SK-N-SH (cell line): ENCODE data around the gene GAB1. TPM values are rescaled to one million over a fixed set of nuclear protein-coding genes. Genes with fewer than 3 reads are reported as not detected.

Experiments used
- CTCF ChIA-PET: fragments of 300-600, 350-600 bp; formaldehyde crosslinking; extraction: SDS; loops from one replicate; lab custom pipeline; 2021; lab: Yijun Ruan, JAX
- POLR2A ChIA-PET: fragments of 350-600 bp; sonication (Branson Sonifier 250); formaldehyde crosslinking; extraction: SDS; loops from one replicate; lab custom pipeline; 2020; ENCODE audit warnings: antibody characterized with exemption, inconsistent platforms; lab: Yijun Ruan, JAX
- DNase-seq: peaks from one replicate; pipeline ENCODE4 v3.0.0; 2012
- H2AFZ ChIP-seq: fragments of 200-600 bp; sonication (generic); 2 replicates; pipeline ENCODE4 v1.8.1; 2016; ENCODE audit warnings: antibody characterized with exemption, mild to moderate bottlenecking, low read depth
- H3F3A ChIP-seq: fragments of 200-600 bp; sonication (generic); replicated peaks from 2 replicates; pipeline ENCODE3; 2016; ENCODE audit warnings: antibody characterized with exemption, mild to moderate bottlenecking; ENCODE audit not compliant: insufficient read depth
- H3K27ac ChIP-seq, 2 experiments: fragments of 200-500 bp in 1 of 2; fragments of 200-600 bp in 1 of 2; sonication (Bioruptor generic) in 1 of 2; sonication (generic), shearing (Covaris generic) in 1 of 2; 2 replicates each; pipeline versions ENCODE4 v1.5.1 to v1.6.1; 2014 to 2016; ENCODE audit warnings: low read depth in 2 of 2, inconsistent platforms in 1 of 2, low read length in 1 of 2, mild to moderate bottlenecking in 1 of 2, mixed read lengths in 1 of 2
- H3K27me3 ChIP-seq: fragments of 200-600 bp; sonication (generic), shearing (Covaris generic); 2 replicates; pipeline ENCODE4 v1.6.1; 2016; ENCODE audit warnings: mixed run types; ENCODE audit not compliant: insufficient read depth
- H3K36me3 ChIP-seq, 2 experiments: fragments of 200-500 bp in 1 of 2; fragments of 200-600 bp in 1 of 2; sonication (Bioruptor generic) in 1 of 2; sonication (generic) in 1 of 2; replicated peaks in 1 of 2; 2 replicates each; pipeline versions ENCODE3 to v1.5.1; 2014 to 2016; ENCODE audit warnings: low read length in 1 of 2, mild to moderate bottlenecking in 1 of 2; ENCODE audit not compliant: insufficient read depth in 2 of 2, control insufficient read depth in 1 of 2
- H3K4me1 ChIP-seq, 2 experiments: fragments of 200-500 bp in 1 of 2; fragments of 200-600 bp in 1 of 2; sonication (Bioruptor generic) in 1 of 2; sonication (generic), shearing (Covaris generic) in 1 of 2; 2 replicates each; pipeline versions ENCODE4 v1.5.1 to v1.6.1; 2014 to 2016; ENCODE audit warnings: low read depth in 1 of 2, low read length in 1 of 2, mixed run types in 1 of 2; ENCODE audit not compliant: insufficient read depth in 2 of 2, control insufficient read depth in 1 of 2
- H3K4me2 ChIP-seq: fragments of 200-600 bp; sonication (generic), shearing (Covaris generic); 2 replicates; pipeline ENCODE4 v1.6.1; 2017; ENCODE audit warnings: mixed run types
- H3K4me3 ChIP-seq, 2 experiments: fragments of 200-500 bp in 1 of 2; fragments of 200-600 bp in 1 of 2; sonication (Bioruptor generic) in 1 of 2; sonication (generic), shearing (Covaris generic) in 1 of 2; 2 replicates each; pipeline versions ENCODE4 v1.5.1 to v1.8.1; 2014 to 2016; ENCODE audit warnings: low read depth in 2 of 2, inconsistent platforms in 1 of 2, low read length in 1 of 2, mild to moderate bottlenecking in 1 of 2, mixed read lengths in 1 of 2, moderate library complexity in 1 of 2
- H3K79me2 ChIP-seq: fragments of 200-600 bp; sonication (generic); 2 replicates; pipeline ENCODE4 v1.8.1; 2017; ENCODE audit warnings: mild to moderate bottlenecking; ENCODE audit not compliant: insufficient read depth
- H3K9ac ChIP-seq: fragments of 200-600 bp; sonication (generic); 2 replicates; pipeline ENCODE4 v1.6.1; 2017; ENCODE audit warnings: mixed run types
- H3K9me2 ChIP-seq: fragments of 200-600 bp; sonication (generic); 2 replicates; pipeline ENCODE4 v1.6.1; 2017; ENCODE audit warnings: mixed run types
- H3K9me3 ChIP-seq: fragments of 200-600 bp; sonication (generic); 2 replicates; pipeline ENCODE4 v1.6.1; 2017; ENCODE audit warnings: mixed run types, mild to moderate bottlenecking, moderate library complexity
- H4K20me1 ChIP-seq: fragments of 200-600 bp; sonication (generic); 2 replicates; pipeline ENCODE4 v1.6.1; 2017; ENCODE audit warnings: mild to moderate bottlenecking, mixed run types; ENCODE audit not compliant: insufficient read depth
- ELF1 ChIP-seq: IDR thresholded peaks from 2 replicates; pipeline ENCODE4 v1.4.0; 2012
- JUND ChIP-seq: IDR thresholded peaks from 2 replicates; pipeline ENCODE4 v1.4.0; 2012
- MAX ChIP-seq: IDR thresholded peaks from 2 replicates; pipeline ENCODE4 v1.4.0; 2012; ENCODE audit warnings: low read depth
- MXI1 ChIP-seq: IDR thresholded peaks from 2 replicates; pipeline ENCODE4 v1.6.1; 2012; ENCODE audit warnings: mild to moderate bottlenecking, low read depth, low read length, improper control_type of control experiment
- PBX3 ChIP-seq: IDR thresholded peaks from 2 replicates; pipeline ENCODE4; 2012
- POLR2AphosphoS5 ChIP-seq: IDR thresholded peaks from 2 replicates; pipeline ENCODE4 v1.6.1; 2012; ENCODE audit warnings: low read depth, low read length
- RAD21 ChIP-seq: IDR thresholded peaks from 2 replicates; pipeline ENCODE4 v1.6.1; 2012; ENCODE audit warnings: mild to moderate bottlenecking, low read length
- RFX5 ChIP-seq: IDR thresholded peaks from 2 replicates; pipeline ENCODE4 v1.6.1; 2012; ENCODE audit warnings: mild to moderate bottlenecking, improper control_type of control experiment, low read length
- SMC3 ChIP-seq: IDR thresholded peaks from 2 replicates; pipeline ENCODE4 v1.6.1; 2012; ENCODE audit warnings: low read depth, low read length, improper control_type of control experiment
- USF1 ChIP-seq: IDR thresholded peaks from 2 replicates; pipeline ENCODE4 v1.4.0; 2012; ENCODE audit warnings: low read depth, borderline replicate concordance
- YY1 ChIP-seq: IDR thresholded peaks from 2 replicates; pipeline ENCODE4 v1.4.0; 2012; ENCODE audit warnings: low read depth, mild to moderate bottlenecking
- WGBS: methylation state at CpG from one replicate; pipeline ENCODE4 v1.1.6; 2017; ENCODE audit warnings: low lambda C conversion rate; 5-methylcytosine and 5-hydroxymethylcytosine counted together
- polyA plus RNA-seq, 3 experiments: library from polyadenylated mRNA; depleted of rRNA; stranded (reverse); fragments of >200 nt; gene quantifications; 2 replicates each; pipeline ENCODE4 v1.2.3, GENCODE V29; 2012
- TF ChIP-seq, protein P1 (sequence below): IDR thresholded peaks from 2 replicates; pipeline ENCODE4 v1.4.0; 2012; ENCODE audit warnings: low read depth, borderline replicate concordance

The GAB1 gene
- polyA plus RNA-seq, 1 of the 3 experiments (the other 2 are of a cell fraction): 3.7 TPM

- TF ChIP-seq PBX3 (no peak), JUND (no peak)
Observed at GRCh38 chr4:143498021-143498420, 161.3 kb downstream of the GAB1 start (continued).

DNA sequence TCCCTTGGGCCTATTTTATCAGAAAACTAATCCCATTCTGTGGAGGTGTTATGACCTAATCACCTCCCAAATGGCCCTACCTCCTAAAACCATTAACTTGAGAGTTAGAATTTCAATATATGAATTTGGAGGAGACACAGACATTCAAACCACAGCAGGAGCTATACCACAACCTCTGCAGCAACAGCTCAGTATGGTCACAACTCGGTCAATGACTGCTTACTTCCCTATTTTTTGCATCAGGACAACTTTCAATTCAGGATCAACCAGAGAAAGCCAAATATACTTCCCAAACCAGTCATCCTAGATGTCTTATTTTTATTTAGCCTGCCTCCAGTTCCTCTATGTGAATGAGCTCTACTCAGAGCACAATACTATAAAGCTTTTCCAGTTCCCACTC, 165.6 kb downstream of the GAB1 start:
- H3K79me2 ChIP-seq: no peaks in the 10 kb centered on the region
- H3K4me2 ChIP-seq: no peak overlapping the region
- H3K4me3 ChIP-seq: no peak overlapping the region
- H3K9ac ChIP-seq: no peak overlapping the region
- H3K4me1 ChIP-seq: no peaks in the 10 kb centered on the region
- no peaks in the 10 kb centered on the region for H3K27me3 ChIP-seq
- H4K20me1 ChIP-seq: no peaks in the 10 kb centered on the region
- no peaks in the 10 kb centered on the region for H3K36me3 ChIP-seq
- no peak overlapping the region for H2AFZ ChIP-seq
- H3F3A ChIP-seq: no peaks in the 10 kb centered on the region
- no peak overlapping the region for H3K27ac ChIP-seq
- whole genome bisulfite sequencing: 50% methylated on average over 1 of the region's 1 CpG
- H3K9me3 ChIP-seq: no peaks in the 10 kb centered on the region
- no peak for TF ChIP-seq PBX3
- no peak for TF ChIP-seq USF1
- no peak for TF ChIP-seq MAX
- no peak for TF ChIP-seq RAD21
- no peak for TF ChIP-seq RFX5
- TF ChIP-seq MXI1: no peak
- TF ChIP-seq, protein P1, sequence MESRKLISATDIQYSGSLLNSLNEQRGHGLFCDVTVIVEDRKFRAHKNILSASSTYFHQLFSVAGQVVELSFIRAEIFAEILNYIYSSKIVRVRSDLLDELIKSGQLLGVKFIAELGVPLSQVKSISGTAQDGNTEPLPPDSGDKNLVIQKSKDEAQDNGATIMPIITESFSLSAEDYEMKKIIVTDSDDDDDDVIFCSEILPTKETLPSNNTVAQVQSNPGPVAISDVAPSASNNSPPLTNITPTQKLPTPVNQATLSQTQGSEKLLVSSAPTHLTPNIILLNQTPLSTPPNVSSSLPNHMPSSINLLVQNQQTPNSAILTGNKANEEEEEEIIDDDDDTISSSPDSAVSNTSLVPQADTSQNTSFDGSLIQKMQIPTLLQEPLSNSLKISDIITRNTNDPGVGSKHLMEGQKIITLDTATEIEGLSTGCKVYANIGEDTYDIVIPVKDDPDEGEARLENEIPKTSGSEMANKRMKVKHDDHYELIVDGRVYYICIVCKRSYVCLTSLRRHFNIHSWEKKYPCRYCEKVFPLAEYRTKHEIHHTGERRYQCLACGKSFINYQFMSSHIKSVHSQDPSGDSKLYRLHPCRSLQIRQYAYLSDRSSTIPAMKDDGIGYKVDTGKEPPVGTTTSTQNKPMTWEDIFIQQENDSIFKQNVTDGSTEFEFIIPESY: no peak
- TF ChIP-seq ELF1: no peak
- TF ChIP-seq POLR2AphosphoS5: no peak
- no peak for TF ChIP-seq YY1
- TF ChIP-seq SMC3: no peak
- POLR2A ChIA-PET: no interaction called here
- H3K9me2 ChIP-seq: no peaks in the 10 kb centered on the region
- CTCF ChIA-PET: interaction anchor here (0.6 kb wide), 1 partner anchor 8 kb away, joined by 3 read pairs; no protein-coding TSS in a partner anchor
- no peak for DNase-seq
